ENCODE measurements around the gene LIMS1.

- TF ChIP-seq POLR2AphosphoS5 (IDR thresholded peaks at IDR 0.05; ENCODE audit: borderline replicate concordance, low read depth, low read length): no peak; the same call in 1 of the 2 replicates
- TF ChIP-seq EZH2 (IDR thresholded peaks at IDR 0.05): no peak
- no peak for TF ChIP-seq FOXP2 (optimal IDR thresholded peaks at IDR 0.05; ENCODE audit: control extremely low read depth, extremely low read length, insufficient read depth)
Measured at GRCh38 chr2:108616751-108617161, 82.5 kb downstream of the LIMS1 start.
